NT2/D1 (cell line): ENCODE data around the gene RBPJL.

ENCODE experiments used
- DNase-seq: peaks from one replicate; pipeline ENCODE4 v3.0.0-alpha.2; 2011; ENCODE audit warnings: low read depth, low spot score
- H3K27me3 ChIP-seq: 2 replicates; pipeline ENCODE4 v1.6.0; 2011; ENCODE audit warnings: mild to moderate bottlenecking; ENCODE audit not compliant: insufficient read length, insufficient read depth
- H3K36me3 ChIP-seq: 2 replicates; pipeline ENCODE4 v1.6.1; 2011; ENCODE audit warnings: mild to moderate bottlenecking, low read length, mixed read lengths; ENCODE audit not compliant: insufficient read depth, insufficient read length
- H3K4me1 ChIP-seq: 2 replicates; pipeline ENCODE4 v1.5.1; 2011; ENCODE audit not compliant: insufficient read depth, insufficient read length
- H3K4me3 ChIP-seq: 2 replicates; pipeline ENCODE4 v1.5.1; 2011; ENCODE audit warnings: low read depth; ENCODE audit not compliant: insufficient read length
- H3K9ac ChIP-seq: 2 replicates; pipeline ENCODE4 v1.6.0; 2011; ENCODE audit warnings: low read depth; ENCODE audit not compliant: insufficient read length
- H3K9me3 ChIP-seq: 2 replicates; pipeline ENCODE4 v1.5.1; 2011; ENCODE audit warnings: mild to moderate bottlenecking, low read length; ENCODE audit not compliant: insufficient read depth
- SUZ12 ChIP-seq: IDR thresholded peaks from 2 replicates; pipeline ENCODE4 v1.6.1; 2011; ENCODE audit not compliant: insufficient read length, insufficient read depth; ENCODE audit errors: extremely low read depth
- YY1 ChIP-seq: IDR thresholded peaks from 2 replicates; pipeline ENCODE4 v1.6.1; 2011; ENCODE audit not compliant: insufficient read length, insufficient read depth
- ZNF274 ChIP-seq: IDR thresholded peaks from 2 replicates; pipeline ENCODE4 v1.6.1; 2011; ENCODE audit warnings: mild to moderate bottlenecking, low read depth, low read length

The RBPJL gene

DNA sequence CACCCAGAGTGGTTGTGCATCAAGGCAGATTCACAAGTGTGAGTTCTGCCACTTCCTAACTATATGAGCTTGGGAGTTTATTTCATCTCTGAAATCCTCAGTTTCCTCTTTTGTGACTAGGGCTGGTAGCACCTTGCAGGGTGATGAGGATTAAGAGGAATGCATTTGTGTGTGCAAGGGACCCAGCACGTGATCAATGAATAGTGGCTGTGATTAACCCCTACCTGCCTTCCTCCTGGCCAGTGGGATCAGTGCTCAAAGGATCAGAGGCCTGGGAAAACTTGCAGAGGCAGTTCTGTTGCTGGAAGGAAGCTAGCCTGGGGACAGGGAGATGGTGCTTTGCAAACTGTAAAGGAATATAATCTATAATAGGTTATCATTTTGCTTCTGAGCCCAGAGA lies 34.3 kb downstream of the RBPJL start:
- TF ChIP-seq YY1 (no peak), SUZ12 (no peak), ZNF274 (no peak)
- Histone ChIP-seq H3K27me3 (no peaks in the 10 kb centered on the region), H3K36me3 (peaks cover 59% of the 10 kb centered on the region), H3K4me1 (peaks cover 42% of the 10 kb centered on the region), H3K4me3 (no peak overlapping the region), H3K9me3 (no peaks in the 10 kb centered on the region), H3K9ac (peak overlapping the region; percentile 57)
- no peak for DNase-seq

- H3K9me3 ChIP-seq = no peaks in the 10 kb centered on the region
- peak overlapping the region; percentile 89 for H3K9ac ChIP-seq
- peak overlapping the region; percentile 42 for H3K4me3 ChIP-seq
Observed at GRCh38 chr20:45341579-45341938, 34.9 kb downstream of the RBPJL start.

GRCh38 chr20:45341939-45342854 lies 35.6 kb downstream of the RBPJL start:
- H3K9me3 ChIP-seq = no peaks in the 10 kb centered on the region
- no peaks in the 10 kb centered on the region for H3K27me3 ChIP-seq
- peak; percentile 84 for DNase-seq
- H3K4me3 ChIP-seq = peak overlapping the region; percentile 42
- peak overlapping the region; percentile 89 for H3K9ac ChIP-seq
- H3K4me1 ChIP-seq = peaks cover 40% of the 10 kb centered on the region
- H3K36me3 ChIP-seq = peaks cover 56% of the 10 kb centered on the region
- TF ChIP-seq SUZ12 (no peak), ZNF274 (no peak), YY1 (no peak)

More at GRCh38 chr20:45341579-45341938, 34.9 kb downstream of the RBPJL start:
- TF ChIP-seq YY1 = no peak
- TF ChIP-seq ZNF274 = no peak
- no peak for DNase-seq
- H3K27me3 ChIP-seq = no peaks in the 10 kb centered on the region
- H3K36me3 ChIP-seq = peaks cover 61% of the 10 kb centered on the region
- H3K4me1 ChIP-seq = peaks cover 46% of the 10 kb centered on the region

- H3K4me1 ChIP-seq = peaks cover 32% of the 10 kb centered on the region
- no peak for DNase-seq
- H3K9ac ChIP-seq = peak overlapping the region; percentile 71
- H3K4me3 ChIP-seq = peak overlapping the region; percentile 10
- H3K36me3 ChIP-seq = peaks cover 55% of the 10 kb centered on the region
- no peaks in the 10 kb centered on the region for H3K9me3 ChIP-seq
- TF ChIP-seq YY1 (no peak), SUZ12 (no peak), ZNF274 (no peak)
- no peaks in the 10 kb centered on the region for H3K27me3 ChIP-seq
Observed at GRCh38 chr20:45342855-45343531, 36.4 kb downstream of the RBPJL start.

GRCh38 chr20:45343532-45344167 lies 37.0 kb downstream of the RBPJL start:
- DNase-seq = no peak

GRCh38 chr20:45344168-45344860 lies 37.7 kb downstream of the RBPJL start:
- Histone ChIP-seq H3K4me3 (no peak overlapping the region), H3K36me3 (peaks cover 48% of the 10 kb centered on the region), H3K9me3 (no peaks in the 10 kb centered on the region), H3K9ac (peak overlapping the region; percentile 71), H3K4me1 (peaks cover 29% of the 10 kb centered on the region), H3K27me3 (no peaks in the 10 kb centered on the region)
- TF ChIP-seq ZNF274 = no peak
- DNase-seq = no peak

More at GRCh38 chr20:45343532-45344167, 37.0 kb downstream of the RBPJL start:
- Histone ChIP-seq H3K9me3 (no peaks in the 10 kb centered on the region), H3K27me3 (no peaks in the 10 kb centered on the region), H3K36me3 (peaks cover 54% of the 10 kb centered on the region), H3K9ac (peak overlapping the region; percentile 71), H3K4me3 (peak overlapping the region; percentile 4), H3K4me1 (peaks cover 32% of the 10 kb centered on the region)
- TF ChIP-seq YY1 (no peak), ZNF274 (no peak), SUZ12 (no peak)
